Activated CD8-positive, alpha-beta memory T cell treated with anti-CD3 and anti-CD28 coated beads, Interleukin-2, amount 50 U/mL, for 24 hours (primary cell): Measurements from ENCODE around the gene DAND5.

Source experiments
- DNase-seq: peaks from one replicate; pipeline ENCODE4 v3.0.0-alpha.2; 2020; ENCODE audit errors: extremely low read depth

The DAND5 gene

DNA sequence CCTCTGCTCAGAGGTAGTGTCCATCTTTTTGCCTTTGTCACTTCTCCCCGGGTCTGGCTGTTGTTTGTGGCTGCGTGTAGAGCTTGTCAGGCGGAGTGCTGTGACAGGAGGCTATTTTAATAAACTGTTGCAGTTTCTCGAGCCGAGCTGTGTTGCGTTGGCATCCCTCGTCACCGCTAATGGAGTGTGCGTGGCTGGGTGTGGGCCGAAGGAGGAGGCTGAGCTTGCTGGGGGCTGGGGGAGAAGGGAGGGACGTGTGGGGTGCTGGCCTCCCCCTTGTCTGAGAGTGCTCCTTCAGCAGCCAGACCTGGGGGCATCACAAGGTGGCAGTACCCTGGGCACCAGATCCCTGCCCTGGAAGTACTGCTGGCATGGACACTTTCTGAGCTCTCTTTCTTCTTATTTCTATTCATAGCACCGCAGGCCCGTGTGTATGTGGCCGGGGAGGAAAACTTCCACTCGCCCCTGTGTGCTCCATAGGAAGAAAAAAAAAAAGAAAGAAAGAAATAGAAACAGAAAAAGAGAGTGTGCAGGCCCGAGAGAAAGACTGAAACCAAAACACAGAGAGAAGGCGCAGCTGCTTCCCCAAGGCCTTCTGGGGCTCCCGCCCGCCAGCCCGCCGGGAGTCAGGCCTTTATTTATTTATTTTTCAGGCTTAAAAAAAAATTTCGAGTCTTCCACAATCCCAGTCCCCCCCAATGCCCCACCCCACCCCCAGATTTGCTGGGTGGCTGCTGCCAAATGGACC lies 52.9 kb downstream of the DAND5 start:
- DNase-seq = no peak

DNA sequence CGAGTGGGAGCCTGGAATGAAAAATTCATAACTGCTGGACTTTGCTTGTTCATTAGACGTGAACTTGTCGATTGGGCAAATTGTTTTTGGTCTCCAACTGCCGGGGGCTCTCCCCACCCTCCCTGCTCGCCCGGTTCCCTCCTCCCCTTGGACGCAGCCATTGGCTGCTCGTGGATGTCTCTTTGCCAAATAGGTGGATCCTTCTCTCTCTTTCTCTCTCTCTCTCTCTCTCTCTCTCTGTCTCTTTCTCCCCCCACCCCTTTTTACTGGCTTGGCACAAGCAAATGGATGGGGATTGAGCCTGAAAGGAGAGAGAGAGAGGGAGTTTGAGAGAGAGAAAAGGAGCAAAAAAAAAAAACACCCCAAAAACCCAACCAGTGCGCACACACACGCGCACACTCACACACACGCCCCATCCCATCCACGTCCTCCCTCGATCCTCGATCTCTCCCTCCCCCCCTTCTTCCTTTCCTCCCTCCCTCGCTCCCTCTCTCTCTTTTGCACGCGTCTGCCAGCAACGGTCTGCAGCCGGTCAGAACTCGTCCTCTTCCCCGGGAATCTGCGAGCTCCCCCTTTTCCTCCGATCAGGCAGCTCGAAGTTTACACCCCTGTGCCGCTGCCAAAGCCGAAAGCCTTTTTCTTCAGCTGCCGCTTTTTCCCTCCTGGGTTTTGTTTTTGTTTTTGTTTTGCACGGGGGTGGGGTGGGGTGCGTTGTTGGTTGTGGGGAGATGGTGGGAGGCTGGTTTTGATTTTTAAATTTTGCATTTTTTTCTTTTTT lies 53.7 kb downstream of the DAND5 start:
- no peak for DNase-seq

DNA sequence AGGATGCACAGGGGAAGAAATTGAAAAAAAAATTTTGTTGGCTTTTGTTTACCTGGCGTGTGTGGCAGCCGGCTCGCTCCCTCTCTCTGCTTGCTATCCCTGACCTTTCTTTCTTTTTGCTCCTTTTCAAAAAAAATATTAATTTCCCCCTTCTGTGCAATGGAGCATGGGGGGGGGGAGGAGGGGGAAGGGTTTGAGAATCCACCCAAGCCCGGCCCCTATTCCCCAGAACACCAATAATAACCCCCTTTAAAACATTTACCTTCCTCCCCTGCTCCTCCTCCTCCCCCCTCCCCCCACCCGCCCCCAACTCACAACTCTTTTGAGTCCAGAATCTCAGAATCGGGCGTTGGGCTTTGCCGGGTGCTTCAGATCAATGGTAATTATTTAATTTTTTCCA lies 54.3 kb downstream of the DAND5 start:
- DNase-seq = no peak
